ENCODE results near the gene OR8B4.
"Not testable (repeated sequence)": the region's sequence is repeated elsewhere in the genome, so short reads cannot be mapped to it uniquely, and the experiment has no call there.

OR8B4 gene

GRCh38 chr11:124405581-124405980 is 19.1 kb downstream of the OR8B4 start:
- DNase-seq (ENCODE audit: low read depth): no peak

- DNase-seq (ENCODE audit: low read depth): not testable (repeated sequence)
These were observed 21.5 kb downstream of the OR8B4 start for GRCh38 chr11:124403186-124403585.

- DNase-seq (ENCODE audit: low read depth): peak; percentile 2
These were observed 22.2 kb downstream of the OR8B4 start for GRCh38 chr11:124402326-124402922.

- no peak for DNase-seq (ENCODE audit: low read depth)
These were observed 25.7 kb downstream of the OR8B4 start, which contains the start of gene OR8B3 for GRCh38 chr11:124398924-124399323. OR8B3 (minus strand) TSS chr11:124399024; CDS start chr11:124397351, 1,673 bp downstream.

- DNase-seq (ENCODE audit: low read depth): not testable (repeated sequence)
These were observed 27.8 kb downstream of the OR8B4 start for GRCh38 chr11:124396847-124397246.

- no peak for DNase-seq (ENCODE audit: low read depth)
These were observed 30.3 kb downstream of the OR8B4 start for GRCh38 chr11:124394408-124394807.

GRCh38 chr11:124384399-124384798 is 40.3 kb downstream of the OR8B4 start, which contains the start of gene OR8B2:
OR8B2 (minus strand) TSS chr11:124384499; CDS start chr11:124383343, 1,156 bp downstream.
- no peak for DNase-seq (ENCODE audit: low read depth)

GRCh38 chr11:124382857-124383256 is 41.8 kb downstream of the OR8B4 start:
- DNase-seq (ENCODE audit: low read depth): not testable (repeated sequence)

- no peak for DNase-seq (ENCODE audit: low read depth)
These were observed 44.1 kb downstream of the OR8B4 start for GRCh38 chr11:124380585-124380984.

GRCh38 chr11:124376280-124376679 is 48.4 kb downstream of the OR8B4 start:
- no peak for DNase-seq (ENCODE audit: low read depth)
